SJSA1 (cell line): Measurements from ENCODE around the gene TAOK2. TPM values are rescaled to one million over a fixed set of nuclear protein-coding genes. Genes with fewer than 3 reads are reported as not detected.
"Not testable (repeated sequence)": the region's sequence is repeated elsewhere in the genome, so short reads cannot be mapped to it uniquely, and the experiment has no call there.

Experiments used
- DNase-seq, 2 experiments: peaks; one replicate each; pipeline ENCODE4 v3.0.0-alpha.2; 2015 to 2020; ENCODE audit warnings: low spot score in 2 of 2, low read depth in 1 of 2
- H3K27ac ChIP-seq: fragments of 250-450 bp; sonication (Bioruptor Pico); 2 replicates; pipeline ENCODE4 v1.5.1; 2020; ENCODE audit warnings: mild to moderate bottlenecking, moderate library complexity
- H3K27me3 ChIP-seq: fragments of 250-450 bp; sonication (Bioruptor Pico); replicated peaks from 2 replicates; pipeline ENCODE4 v1.5.1; 2020; ENCODE audit warnings: mild to moderate bottlenecking, moderate library complexity
- H3K36me3 ChIP-seq: fragments of 250-450 bp; sonication (Bioruptor Pico); 2 replicates; pipeline ENCODE4 v1.5.1; 2020; ENCODE audit warnings: mild to moderate bottlenecking
- H3K4me1 ChIP-seq: fragments of 250-450 bp; sonication (Bioruptor Pico); replicated peaks from 2 replicates; pipeline ENCODE4 v1.6.1; 2021; ENCODE audit warnings: mild to moderate bottlenecking
- H3K4me3 ChIP-seq: fragments of 250-450 bp; sonication (Bioruptor Pico); 2 replicates; pipeline ENCODE4 v1.5.1; 2020; ENCODE audit warnings: mild to moderate bottlenecking
- H3K9me3 ChIP-seq: fragments of 250-450 bp; sonication (Bioruptor Pico); replicated peaks from 2 replicates; pipeline ENCODE4 v1.5.1; 2020; ENCODE audit warnings: mild to moderate bottlenecking
- total RNA-seq: library from RNA; depleted of rRNA; stranded (reverse); fragments of >200 nt; shearing (Covaris generic); gene quantifications from 2 replicates; pipeline ENCODE4 v1.2.3, GENCODE V29; 2014; rRNA removed

Gene TAOK2
- 55.7 and 65.8 TPM in 2 replicates for total RNA-seq

- H3K27me3 ChIP-seq: no peaks in the 10 kb centered on the region
- peak within 1 kb of the TSS; percentile 41 for H3K27ac ChIP-seq
- H3K4me1 ChIP-seq: peaks cover 15% of the 10 kb centered on the region
- peak; percentile 99 to 100 for DNase-seq
- peak within 1 kb of the TSS; percentile 66 for H3K4me3 ChIP-seq
- H3K36me3 ChIP-seq: peaks cover 44% of the 10 kb centered on the region
- 0 out of 2 replicates have a peak, but pooled peaks cover 2% of the 10 kb centered on the region for H3K9me3 ChIP-seq
Observed at GRCh38 chr16:29973384-29974246, at the start of gene TAOK2. Gene TAOK2 (plus strand): TSS chr16:29973868. CDS start chr16:29977773, 3,905 bp downstream.

DNA sequence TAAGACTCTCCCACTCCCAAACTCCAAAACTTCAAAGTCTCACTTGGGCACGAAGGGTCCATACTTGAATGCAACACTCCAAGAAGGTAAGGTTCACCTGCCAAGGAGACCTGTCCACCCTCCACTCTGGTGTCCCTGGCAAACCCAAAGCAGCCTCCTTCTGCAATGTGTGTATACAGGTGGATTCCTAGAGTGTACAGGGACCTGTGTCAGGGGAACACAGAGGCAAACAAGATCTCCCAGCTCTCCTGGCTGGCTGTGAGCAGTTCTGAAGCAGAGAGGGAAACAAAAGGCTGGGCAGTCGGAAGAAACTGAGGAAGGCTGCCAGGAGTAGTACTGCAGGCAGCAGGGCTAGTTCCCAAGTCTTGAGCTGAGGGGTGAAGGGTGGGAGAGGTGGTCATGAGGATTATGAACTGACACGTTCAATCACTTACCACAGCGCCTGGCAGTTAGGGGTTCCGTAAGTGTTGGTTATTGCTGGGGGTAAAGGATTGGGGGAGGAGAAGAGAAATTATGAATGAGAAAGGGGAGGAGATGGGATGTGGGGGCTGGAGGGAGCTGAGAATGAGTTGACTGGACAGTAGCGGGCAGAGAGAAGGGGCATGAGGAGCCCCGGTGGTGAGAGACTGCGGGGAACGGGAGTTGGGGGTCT is 48.4 kb upstream of the TAOK2 start:
- Histone ChIP-seq H3K36me3 (peaks cover 19% of the 10 kb centered on the region), H3K27me3 (no peaks in the 10 kb centered on the region), H3K27ac (no peak overlapping the region), H3K4me3 (peak overlapping the region; percentile 94), H3K4me1 (peaks cover 22% of the 10 kb centered on the region), H3K9me3 (no peaks in the 10 kb centered on the region)
- DNase-seq: peak in 1 of 2 experiments; percentile 11

DNA sequence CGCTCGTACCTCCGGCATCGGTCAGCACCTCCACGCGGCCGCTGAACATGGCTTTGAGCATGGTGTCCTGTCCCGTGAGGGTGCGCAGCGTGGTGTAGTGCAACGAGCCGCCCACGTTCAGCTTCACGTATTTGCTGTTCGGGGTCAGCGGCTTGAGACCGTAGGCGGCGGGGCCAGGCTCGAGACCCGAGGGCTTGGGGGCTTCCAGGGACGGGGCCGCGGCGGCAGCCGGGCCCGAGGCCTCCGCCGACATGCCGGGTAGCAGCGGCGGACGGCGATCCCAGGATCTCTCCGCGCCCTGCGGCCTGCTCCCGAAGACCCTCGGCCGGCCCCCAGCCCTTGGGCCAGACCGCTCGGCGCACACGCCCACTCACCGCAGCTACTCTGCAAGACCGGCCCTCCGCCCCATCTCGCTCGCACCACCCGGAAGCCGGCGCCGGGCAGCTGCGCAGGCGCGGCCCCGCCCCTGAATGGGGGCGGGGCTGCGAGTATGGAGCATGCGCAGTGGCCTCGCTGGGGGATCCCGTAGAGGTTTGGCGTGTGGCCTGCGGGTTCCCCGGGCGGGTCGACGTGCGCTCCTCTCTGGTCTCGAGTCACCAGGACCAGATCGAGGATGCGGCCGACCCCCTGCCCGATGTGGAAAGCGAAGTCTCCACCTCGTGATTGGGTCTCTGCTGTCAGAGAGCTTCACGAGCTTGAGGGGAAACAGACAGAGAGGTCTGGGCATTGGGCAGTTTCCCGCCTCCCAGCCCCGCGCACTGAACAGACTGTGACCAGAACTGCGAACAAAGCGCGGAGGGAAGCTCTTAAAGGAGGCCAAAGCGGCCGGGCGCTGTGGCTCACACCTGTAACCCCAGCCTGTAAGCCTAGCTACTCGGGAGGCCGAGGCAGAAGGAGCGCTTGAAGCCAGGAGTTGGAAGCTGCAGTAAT is 47.6 kb upstream of the TAOK2 start, which contains the start of gene KCTD13:
Gene KCTD13, minus strand, starts transcription at position 446 of the 930 bp plus-strand sequence. Its CDS starts 193 bp downstream, at position 253.
- no peaks in the 10 kb centered on the region for H3K9me3 ChIP-seq
- peak; percentile 85 to 97 for DNase-seq
- H3K4me3 ChIP-seq: peak within 1 kb of the TSS; percentile 94
- H3K36me3 ChIP-seq: peaks cover 16% of the 10 kb centered on the region; the same call in 1 of the 2 replicates
- H3K4me1 ChIP-seq: peaks cover 22% of the 10 kb centered on the region
- H3K27me3 ChIP-seq: no peaks in the 10 kb centered on the region
- peak within 1 kb of the TSS; percentile 71 for H3K27ac ChIP-seq

GRCh38 chr16:29926711-29927052 is 47.0 kb upstream of the TAOK2 start:
- Histone ChIP-seq H3K27me3 (no peaks in the 10 kb centered on the region), H3K4me3 (peak overlapping the region; percentile 94), H3K27ac (peak overlapping the region; percentile 71; the same call in 1 of the 2 replicates), H3K4me1 (peaks cover 22% of the 10 kb centered on the region), H3K9me3 (no peaks in the 10 kb centered on the region), H3K36me3 (peaks cover 14% of the 10 kb centered on the region; the same call in 1 of the 2 replicates)
- no peak for DNase-seq

- peaks cover 8% of the 10 kb centered on the region; the same call in 1 of the 2 replicates for H3K36me3 ChIP-seq
- peaks cover 22% of the 10 kb centered on the region for H3K4me1 ChIP-seq
- no peak overlapping the region for H3K27ac ChIP-seq
- peak overlapping the region; percentile 94; the same call in 1 of the 2 replicates for H3K4me3 ChIP-seq
- H3K9me3 ChIP-seq: no peaks in the 10 kb centered on the region
- DNase-seq: peak in 1 of 2 experiments; percentile 23
- no peaks in the 10 kb centered on the region for H3K27me3 ChIP-seq
Observed at GRCh38 chr16:29927070-29927905, 46.4 kb upstream of the TAOK2 start.

- not testable (repeated sequence) for DNase-seq, H3K36me3 ChIP-seq, H3K4me3 ChIP-seq, H3K27me3 ChIP-seq, H3K27ac ChIP-seq, H3K9me3 ChIP-seq
- peaks cover 10% of the 10 kb centered on the region for H3K4me1 ChIP-seq
Observed at GRCh38 chr16:29931750-29932149, 41.9 kb upstream of the TAOK2 start.

DNA sequence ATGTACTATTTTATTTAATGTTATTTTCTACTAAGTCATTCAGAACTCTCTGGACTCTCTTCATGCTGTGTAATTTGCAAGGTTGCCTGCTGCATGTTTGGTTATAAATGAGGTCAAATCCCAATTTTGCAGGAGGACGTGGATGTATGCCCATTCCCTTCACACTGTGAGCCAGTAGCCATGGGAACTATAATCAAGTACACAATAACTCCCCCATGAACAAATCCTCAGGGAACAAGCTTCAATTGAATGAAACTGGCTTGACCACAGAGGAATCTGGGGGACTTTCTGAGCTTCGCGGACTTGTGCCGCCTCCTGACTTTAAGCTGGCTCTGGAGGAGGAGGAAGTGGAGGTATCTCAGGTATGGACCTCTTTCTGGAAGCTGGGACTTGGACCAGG is 33.0 kb upstream of the TAOK2 start:
- no peak for DNase-seq
- Histone ChIP-seq H3K4me1 (peaks cover 22% of the 10 kb centered on the region), H3K27ac (no peak overlapping the region), H3K36me3 (no peaks in the 10 kb centered on the region), H3K4me3 (no peak overlapping the region), H3K27me3 (no peaks in the 10 kb centered on the region), H3K9me3 (peaks cover 3% of the 10 kb centered on the region; the same call in 1 of the 2 replicates)

GRCh38 chr16:29943846-29944799 is 29.5 kb upstream of the TAOK2 start:
- Histone ChIP-seq H3K4me1 (peaks cover 22% of the 10 kb centered on the region), H3K27ac (peak overlapping the region; percentile 76), H3K4me3 (no peak overlapping the region), H3K9me3 (peaks cover 3% of the 10 kb centered on the region; the same call in 1 of the 2 replicates), H3K36me3 (no peaks in the 10 kb centered on the region), H3K27me3 (no peaks in the 10 kb centered on the region)
- peak; percentile 93 to 97 for DNase-seq

DNA sequence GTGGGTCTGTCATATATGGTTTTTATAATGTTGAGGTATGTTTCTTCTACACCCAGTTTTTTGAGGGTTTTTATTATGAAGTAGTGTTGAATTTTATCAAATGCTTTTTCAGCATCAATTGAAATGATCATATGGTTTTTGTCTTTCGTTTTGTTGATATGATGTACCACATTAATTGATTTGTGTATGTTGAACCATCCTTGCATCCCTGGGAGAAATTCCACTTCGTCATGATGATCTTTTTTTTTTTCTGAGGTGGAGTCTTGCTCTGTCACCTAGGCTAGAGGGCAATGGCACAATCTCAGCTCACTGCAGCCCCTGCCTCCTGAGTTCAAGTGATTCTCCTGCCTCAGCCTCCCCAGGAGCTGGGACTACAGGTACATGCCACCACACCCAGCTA is 25.8 kb upstream of the TAOK2 start:
- no peak for DNase-seq
- Histone ChIP-seq H3K4me3 (no peak overlapping the region), H3K27ac (no peak overlapping the region), H3K36me3 (no peaks in the 10 kb centered on the region), H3K27me3 (no peaks in the 10 kb centered on the region), H3K4me1 (peaks cover 22% of the 10 kb centered on the region), H3K9me3 (no peaks in the 10 kb centered on the region; the same call in 1 of the 2 replicates)

DNA sequence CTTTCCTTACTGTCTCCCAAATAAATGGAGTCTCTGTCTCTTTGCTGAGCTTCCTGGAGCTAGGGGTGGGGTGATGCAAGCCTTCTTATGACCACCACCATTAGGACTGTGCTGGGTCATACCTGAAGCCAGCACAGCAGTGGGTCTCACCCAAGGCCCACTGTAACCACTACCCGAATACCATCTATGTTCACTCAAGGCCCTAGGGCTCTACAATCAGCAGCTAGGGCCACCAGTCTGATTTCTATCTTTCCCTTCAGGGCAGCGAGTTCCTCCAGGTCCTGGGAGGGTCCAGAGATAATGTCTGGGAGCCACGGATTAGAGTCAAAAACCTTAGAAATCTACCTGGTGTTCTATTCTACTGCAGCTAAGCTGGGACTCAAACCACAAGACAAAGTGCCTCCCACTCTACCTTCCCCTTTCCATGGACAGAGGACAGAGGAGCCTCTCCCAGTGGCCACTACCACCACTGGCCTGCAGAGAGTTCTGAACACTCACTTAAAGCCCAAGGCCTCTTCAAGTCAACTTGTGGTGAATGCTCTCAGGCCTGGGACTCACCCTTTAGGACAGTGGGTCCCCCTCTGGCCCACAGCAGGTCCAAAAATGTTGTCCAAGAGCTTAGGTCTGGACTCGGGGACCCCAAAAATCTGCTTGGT is 22.7 kb upstream of the TAOK2 start:
- no peaks in the 10 kb centered on the region for H3K4me1 ChIP-seq
- no peak for DNase-seq
- H3K4me3 ChIP-seq: no peak overlapping the region
- no peak overlapping the region for H3K27ac ChIP-seq
- H3K9me3 ChIP-seq: no peaks in the 10 kb centered on the region; the same call in 1 of the 2 replicates
- no peaks in the 10 kb centered on the region for H3K27me3 ChIP-seq
- no peaks in the 10 kb centered on the region for H3K36me3 ChIP-seq

DNA sequence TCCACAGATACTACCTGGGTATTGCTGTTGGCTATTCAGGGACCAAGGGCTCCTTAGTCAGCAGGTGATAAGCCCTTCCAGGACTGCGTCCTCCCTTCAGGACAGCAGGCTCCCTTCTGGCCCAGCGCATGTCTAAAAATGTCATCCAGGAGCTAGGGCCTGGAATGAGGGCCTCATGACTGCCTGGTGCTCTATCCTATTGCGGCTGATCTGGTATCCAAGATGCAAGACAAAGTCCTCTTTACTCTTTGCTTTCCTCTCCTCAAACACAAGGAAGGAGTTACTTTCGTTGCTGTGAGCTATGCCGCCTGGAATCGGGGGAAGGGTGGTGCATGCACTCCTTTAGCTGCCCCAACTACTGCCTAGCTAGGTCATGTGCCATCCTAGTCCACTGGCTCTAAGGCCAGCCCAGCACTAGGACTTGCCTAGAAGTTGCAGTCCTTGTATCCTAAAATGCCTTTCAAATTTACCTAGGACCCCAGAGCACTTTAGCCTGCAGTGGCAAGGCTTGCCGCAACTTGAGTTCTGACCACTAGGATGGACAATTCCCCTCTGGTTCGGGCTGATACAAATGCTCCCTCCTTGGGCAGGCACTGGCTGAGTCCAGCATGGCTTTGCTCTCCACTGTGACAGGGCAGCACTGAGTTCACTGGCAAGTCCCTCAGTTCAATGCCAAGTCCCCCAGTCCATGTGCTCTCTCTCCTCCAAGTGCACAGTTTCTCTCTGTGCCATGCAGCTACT is 21.9 kb upstream of the TAOK2 start:
- DNase-seq: no peak
- Histone ChIP-seq H3K9me3 (no peaks in the 10 kb centered on the region; the same call in 1 of the 2 replicates), H3K36me3 (no peaks in the 10 kb centered on the region), H3K27ac (no peak overlapping the region), H3K4me3 (no peak overlapping the region), H3K27me3 (no peaks in the 10 kb centered on the region), H3K4me1 (no peaks in the 10 kb centered on the region)
